Transverse colon (tissue), 4 donors: Measurements from ENCODE around the gene COL24A1. TPM values are rescaled to one million over a fixed set of nuclear protein-coding genes. Genes with fewer than 3 reads are reported as not detected.

ENCODE experiments used
- DNase-seq: peaks from one replicate; pipeline ENCODE4 v3.0.0-alpha.2; 2019
- H3K27ac ChIP-seq, 4 donors: fragments of 200-600 bp; sonication (generic); 2 replicates each; pipeline ENCODE4 v1.5.1; 2016 to 2018; ENCODE audit warnings: inconsistent platforms in 4 of 4
- H3K27me3 ChIP-seq: fragments of 200-600 bp; sonication (generic); 2 replicates; pipeline ENCODE4 v1.5.1; 2017; ENCODE audit warnings: inconsistent platforms
- H3K36me3 ChIP-seq, 4 donors: fragments of 200-600 bp; sonication (generic); 2 replicates each; pipeline ENCODE4 v1.5.1; 2017 to 2019; ENCODE audit warnings: inconsistent platforms in 4 of 4
- H3K4me1 ChIP-seq, 4 donors: fragments of 200-600 bp; sonication (generic); 2 replicates each; pipeline ENCODE4 v1.5.1; 2017 to 2020; ENCODE audit warnings: inconsistent platforms in 4 of 4
- H3K4me3 ChIP-seq, 4 donors: fragments of 200-600 bp; sonication (generic); 1 replicate in 1 of 4; 2 replicates in 3 of 4; pipeline versions ENCODE4 v1.5.1 to v1.6.1; 2017 to 2019; ENCODE audit warnings: inconsistent platforms in 4 of 4
- H3K9me3 ChIP-seq, 2 donors: fragments of 200-600 bp; sonication (generic); 2 replicates each; pipeline ENCODE4 v1.5.1; 2017 to 2019; ENCODE audit warnings: inconsistent platforms in 2 of 2
- EP300 ChIP-seq: sonication (generic); formaldehyde crosslinking; IDR thresholded peaks from one replicate; pipeline ENCODE4 v1.6.1; 2017; ENCODE audit warnings: antibody characterized with exemption, low read depth
- POLR2A ChIP-seq: fragments of 450-650 bp; IDR thresholded peaks from one replicate; pipeline ENCODE4 v1.6.1; 2016; ENCODE audit warnings: antibody characterized with exemption, mild to moderate bottlenecking, moderate library complexity
- POLR2AphosphoS5 ChIP-seq, 3 donors: sonication (generic); formaldehyde crosslinking; IDR thresholded peaks; one replicate each; pipeline ENCODE4 v1.6.1; 2016; ENCODE audit warnings: antibody characterized with exemption in 3 of 3
- WGBS, 2 donors: methylation state at CpG; one replicate each; pipeline ENCODE4 v1.1.5; 2018; ENCODE audit warnings: low coverage in 1 of 2; 5-methylcytosine and 5-hydroxymethylcytosine counted together
- in situ Hi-C, 4 donors: fragments of 200-750 bp; cut with MboI; loops; one replicate each; pipeline versions ENCODE4 v1.15.0 to v1.15.1; 2017; ENCODE audit warnings: low sequenced_read_pairs in 3 of 4, low pct_ligation_motif_present in 1 of 4, low pct_unique_long_range_greater_than_20kb in 1 of 4
- intact Hi-C: fragments of 100-400 bp; cut with DNase I; formaldehyde crosslinking; loops from one replicate; pipeline ENCODE4 v1.15.1; 2023; ENCODE audit warnings: low total_unique reads
- total RNA-seq, 4 donors: library from RNA; depleted of rRNA; stranded (reverse); fragments of >200 nt; gene quantifications; one replicate each; pipeline ENCODE4 v1.1.0, GENCODE V29; 2016
- TF ChIP-seq, protein P1 (sequence below), 5 experiments: fragments of 200-600 bp in 3 of 5; fragments of 450-650 bp in 2 of 5; sonication (generic) in 3 of 5; IDR thresholded peaks; 1 replicate in 2 of 5; 2 replicates in 3 of 5; pipeline ENCODE4 v1.5.1; 2016 to 2017; ENCODE audit warnings: antibody characterized with exemption in 5 of 5, inconsistent platforms in 3 of 5, mild to moderate bottlenecking in 2 of 5, moderate library complexity in 1 of 5

Gene COL24A1
- total RNA-seq, 4 donors from 2014 or later = 0.68 to 1.2 (median 0.93) TPM

- Histone ChIP-seq H3K27ac (no peak overlapping the region), H3K36me3 (no peaks in the 10 kb centered on the region), H3K4me3 (no peak overlapping the region), H3K4me1 (no peaks in the 10 kb centered on the region), H3K9me3 (no peaks in the 10 kb centered on the region), H3K27me3 (no peaks in the 10 kb centered on the region)
- TF ChIP-seq EP300 = no peak
- TF ChIP-seq POLR2AphosphoS5 (IDR thresholded peaks at IDR 0.05) = no peak
- TF ChIP-seq POLR2A = no peak
- TF ChIP-seq, protein P1, sequence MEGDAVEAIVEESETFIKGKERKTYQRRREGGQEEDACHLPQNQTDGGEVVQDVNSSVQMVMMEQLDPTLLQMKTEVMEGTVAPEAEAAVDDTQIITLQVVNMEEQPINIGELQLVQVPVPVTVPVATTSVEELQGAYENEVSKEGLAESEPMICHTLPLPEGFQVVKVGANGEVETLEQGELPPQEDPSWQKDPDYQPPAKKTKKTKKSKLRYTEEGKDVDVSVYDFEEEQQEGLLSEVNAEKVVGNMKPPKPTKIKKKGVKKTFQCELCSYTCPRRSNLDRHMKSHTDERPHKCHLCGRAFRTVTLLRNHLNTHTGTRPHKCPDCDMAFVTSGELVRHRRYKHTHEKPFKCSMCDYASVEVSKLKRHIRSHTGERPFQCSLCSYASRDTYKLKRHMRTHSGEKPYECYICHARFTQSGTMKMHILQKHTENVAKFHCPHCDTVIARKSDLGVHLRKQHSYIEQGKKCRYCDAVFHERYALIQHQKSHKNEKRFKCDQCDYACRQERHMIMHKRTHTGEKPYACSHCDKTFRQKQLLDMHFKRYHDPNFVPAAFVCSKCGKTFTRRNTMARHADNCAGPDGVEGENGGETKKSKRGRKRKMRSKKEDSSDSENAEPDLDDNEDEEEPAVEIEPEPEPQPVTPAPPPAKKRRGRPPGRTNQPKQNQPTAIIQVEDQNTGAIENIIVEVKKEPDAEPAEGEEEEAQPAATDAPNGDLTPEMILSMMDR (IDR thresholded peaks at IDR 0.05) = no peak
- 70 to 80% methylated on average over 4 of the region's 4 CpGs for WGBS, 2 donors
- in situ Hi-C loops = no loop called here
- intact Hi-C loops = no loop called here
- no peak for DNase-seq
Measured at GRCh38 chr1:85822696-85823095, 333.9 kb downstream of the COL24A1 start.

- Histone ChIP-seq H3K4me1 (no peaks in the 10 kb centered on the region), H3K27ac (no peak overlapping the region), H3K36me3 (no peaks in the 10 kb centered on the region), H3K27me3 (no peaks in the 10 kb centered on the region), H3K9me3 (no peaks in the 10 kb centered on the region), H3K4me3 (no peak overlapping the region)
- no peak for DNase-seq
- in situ Hi-C loops (no loop called here), intact Hi-C loops (no loop called here)
- 50 to 59% methylated on average over 2 of the region's 2 CpGs for WGBS, 2 donors
- no peak for TF ChIP-seq POLR2AphosphoS5 (IDR thresholded peaks at IDR 0.05)
- TF ChIP-seq EP300 = no peak
- TF ChIP-seq POLR2A = no peak
- TF ChIP-seq, protein P1 (IDR thresholded peaks at IDR 0.05) = no peak
Measured at GRCh38 chr1:85818371-85818770, 338.2 kb downstream of the COL24A1 start.

GRCh38 chr1:85816606-85817005 is 340.0 kb downstream of the COL24A1 start:
- Histone ChIP-seq H3K36me3 (no peaks in the 10 kb centered on the region), H3K9me3 (no peaks in the 10 kb centered on the region), H3K27ac (no peak overlapping the region), H3K4me1 (no peaks in the 10 kb centered on the region), H3K27me3 (no peaks in the 10 kb centered on the region), H3K4me3 (no peak overlapping the region)
- TF ChIP-seq POLR2A (no peak), POLR2AphosphoS5 (IDR thresholded peaks at IDR 0.05) (no peak), EP300 (no peak)
- TF ChIP-seq, protein P1 (IDR thresholded peaks at IDR 0.05) = no peak
- intact Hi-C loops = no loop called here
- in situ Hi-C loops = no loop called here
- 79 to 100% methylated on average over 1 of the region's 1 CpG for WGBS, 2 donors
- DNase-seq = no peak

- 63 to 72% methylated on average over 1 to 2 of the region's 2 CpGs for WGBS, 2 donors
- Histone ChIP-seq H3K27ac (no peak overlapping the region), H3K4me1 (no peaks in the 10 kb centered on the region), H3K27me3 (no peaks in the 10 kb centered on the region), H3K9me3 (no peaks in the 10 kb centered on the region), H3K36me3 (no peaks in the 10 kb centered on the region), H3K4me3 (no peak overlapping the region)
- TF ChIP-seq EP300 = no peak
- TF ChIP-seq POLR2A = no peak
- TF ChIP-seq, protein P1 (IDR thresholded peaks at IDR 0.05) = no peak
- TF ChIP-seq POLR2AphosphoS5 (IDR thresholded peaks at IDR 0.05) = no peak
- intact Hi-C loops (no loop called here), in situ Hi-C loops (no loop called here)
- DNase-seq = no peak
Measured at GRCh38 chr1:85815906-85816305, 340.7 kb downstream of the COL24A1 start.
